ENCODE data around the gene KCTD19.

Gene KCTD19

GRCh38 chr16:67281536-67282446, 44.8 kb downstream of the KCTD19 start:
- Histone ChIP-seq H3K9me3 (ENCODE audit: low read length) (no peaks in the 10 kb centered on the region), H3K36me3 (ENCODE audit: insufficient read depth, low read length) (no peaks in the 10 kb centered on the region), H3K4me1 (ENCODE audit: insufficient read depth, low read length) (peaks cover 14% of the 10 kb centered on the region), H3K9ac (ENCODE audit: low read length) (no peak overlapping the region), H3K4me3 (ENCODE audit: low read depth in 1 of 2, low read length in 2 of 2) (no peak overlapping the region), H3K27me3 (ENCODE audit: control insufficient read depth in 1 of 2, insufficient read depth in 2 of 2, low read length in 2 of 2) (no peaks in the 10 kb centered on the region), H3K27ac (ENCODE audit: low read depth, low read length) (no peak overlapping the region)

GRCh38 chr16:67280090-67281015, 46.2 kb downstream of the KCTD19 start:
- Histone ChIP-seq H3K36me3 (ENCODE audit: insufficient read depth, low read length) (no peaks in the 10 kb centered on the region), H3K27ac (ENCODE audit: low read depth, low read length) (no peak overlapping the region), H3K9ac (ENCODE audit: low read length) (no peak overlapping the region), H3K4me3 (ENCODE audit: low read depth in 1 of 2, low read length in 2 of 2) (no peak overlapping the region), H3K9me3 (ENCODE audit: low read length) (no peaks in the 10 kb centered on the region), H3K27me3 (ENCODE audit: control insufficient read depth in 1 of 2, insufficient read depth in 2 of 2, low read length in 2 of 2) (no peaks in the 10 kb centered on the region), H3K4me1 (ENCODE audit: insufficient read depth, low read length) (peaks cover 14% of the 10 kb centered on the region)

- Histone ChIP-seq H3K27ac (ENCODE audit: low read depth, low read length) (no peak within 1 kb of the TSS), H3K36me3 (ENCODE audit: insufficient read depth, low read length) (no peaks in the 10 kb centered on the region), H3K4me1 (ENCODE audit: insufficient read depth, low read length) (peaks cover 14% of the 10 kb centered on the region), H3K27me3 (ENCODE audit: control insufficient read depth in 1 of 2, insufficient read depth in 2 of 2, low read length in 2 of 2) (no peaks in the 10 kb centered on the region), H3K9me3 (ENCODE audit: low read length) (no peaks in the 10 kb centered on the region), H3K4me3 (ENCODE audit: low read depth in 1 of 2, low read length in 2 of 2) (peak within 1 kb of the TSS; percentile 1 to 44), H3K9ac (ENCODE audit: low read length) (no peak within 1 kb of the TSS)
Measured at GRCh38 chr16:67279296-67280089, 47.0 kb downstream of the KCTD19 start, which contains the start of gene PLEKHG4. PLEKHG4 (plus strand) TSS chr16:67279532; CDS start chr16:67280045, 513 bp downstream.

GRCh38 chr16:67278773-67279295, 47.7 kb downstream of the KCTD19 start:
- Histone ChIP-seq H3K4me1 (ENCODE audit: insufficient read depth, low read length) (peaks cover 14% of the 10 kb centered on the region), H3K27ac (ENCODE audit: low read depth, low read length) (no peak overlapping the region), H3K4me3 (ENCODE audit: low read depth in 1 of 2, low read length in 2 of 2) (peak overlapping the region; percentile 1 to 44), H3K9ac (ENCODE audit: low read length) (no peak overlapping the region), H3K9me3 (ENCODE audit: low read length) (no peaks in the 10 kb centered on the region), H3K27me3 (ENCODE audit: control insufficient read depth in 1 of 2, insufficient read depth in 2 of 2, low read length in 2 of 2) (no peaks in the 10 kb centered on the region), H3K36me3 (ENCODE audit: insufficient read depth, low read length) (no peaks in the 10 kb centered on the region)

GRCh38 chr16:67277999-67278772, 48.4 kb downstream of the KCTD19 start:
- Histone ChIP-seq H3K4me3 (ENCODE audit: low read depth in 1 of 2, low read length in 2 of 2) (peak overlapping the region in 1 of 2 donors; percentile 44), H3K9me3 (ENCODE audit: low read length) (no peaks in the 10 kb centered on the region), H3K36me3 (ENCODE audit: insufficient read depth, low read length) (no peaks in the 10 kb centered on the region), H3K9ac (ENCODE audit: low read length) (no peak overlapping the region), H3K27me3 (ENCODE audit: control insufficient read depth in 1 of 2, insufficient read depth in 2 of 2, low read length in 2 of 2) (no peaks in the 10 kb centered on the region), H3K4me1 (ENCODE audit: insufficient read depth, low read length) (peaks cover 14% of the 10 kb centered on the region), H3K27ac (ENCODE audit: low read depth, low read length) (no peak overlapping the region)

- Histone ChIP-seq H3K9me3 (ENCODE audit: low read length) (no peaks in the 10 kb centered on the region), H3K36me3 (ENCODE audit: insufficient read depth, low read length) (no peaks in the 10 kb centered on the region), H3K4me1 (ENCODE audit: insufficient read depth, low read length) (peaks cover 14% of the 10 kb centered on the region), H3K27ac (ENCODE audit: low read depth, low read length) (no peak overlapping the region), H3K4me3 (ENCODE audit: low read depth in 1 of 2, low read length in 2 of 2) (no peak overlapping the region), H3K9ac (ENCODE audit: low read length) (no peak overlapping the region), H3K27me3 (ENCODE audit: control insufficient read depth in 1 of 2, insufficient read depth in 2 of 2, low read length in 2 of 2) (no peaks in the 10 kb centered on the region)
Measured at GRCh38 chr16:67277294-67277998, 49.1 kb downstream of the KCTD19 start.

- no peak overlapping the region for H3K4me3 ChIP-seq (ENCODE audit: low read depth in 1 of 2, low read length in 2 of 2)
- H3K9ac ChIP-seq (ENCODE audit: low read length) = no peak overlapping the region
- no peak overlapping the region for H3K27ac ChIP-seq (ENCODE audit: low read depth, low read length)
- H3K4me1 ChIP-seq (ENCODE audit: insufficient read depth, low read length) = peaks cover 14% of the 10 kb centered on the region
- H3K27me3 ChIP-seq (ENCODE audit: control insufficient read depth in 1 of 2, insufficient read depth in 2 of 2, low read length in 2 of 2) = no peaks in the 10 kb centered on the region
- no peaks in the 10 kb centered on the region for H3K9me3 ChIP-seq (ENCODE audit: low read length)
- no peaks in the 10 kb centered on the region for H3K36me3 ChIP-seq (ENCODE audit: insufficient read depth, low read length)
Measured at GRCh38 chr16:67275321-67275720, 51.2 kb downstream of the KCTD19 start.

- Histone ChIP-seq H3K4me3 (ENCODE audit: low read depth in 1 of 2, low read length in 2 of 2) (no peak overlapping the region), H3K9ac (ENCODE audit: low read length) (no peak overlapping the region), H3K36me3 (ENCODE audit: insufficient read depth, low read length) (no peaks in the 10 kb centered on the region), H3K9me3 (ENCODE audit: low read length) (no peaks in the 10 kb centered on the region), H3K27ac (ENCODE audit: low read depth, low read length) (no peak overlapping the region), H3K27me3 (ENCODE audit: control insufficient read depth in 1 of 2, insufficient read depth in 2 of 2, low read length in 2 of 2) (no peaks in the 10 kb centered on the region), H3K4me1 (ENCODE audit: insufficient read depth, low read length) (no peaks in the 10 kb centered on the region)
Measured at GRCh38 chr16:67271446-67271845, 55.1 kb downstream of the KCTD19 start.

- H3K9me3 ChIP-seq (ENCODE audit: low read length) = no peaks in the 10 kb centered on the region
- no peak overlapping the region for H3K4me3 ChIP-seq (ENCODE audit: low read depth in 1 of 2, low read length in 2 of 2)
- H3K27ac ChIP-seq (ENCODE audit: low read depth, low read length) = no peak overlapping the region
- H3K9ac ChIP-seq (ENCODE audit: low read length) = no peak overlapping the region
- no peaks in the 10 kb centered on the region for H3K27me3 ChIP-seq (ENCODE audit: control insufficient read depth in 1 of 2, insufficient read depth in 2 of 2, low read length in 2 of 2)
- H3K4me1 ChIP-seq (ENCODE audit: insufficient read depth, low read length) = no peaks in the 10 kb centered on the region
- H3K36me3 ChIP-seq (ENCODE audit: insufficient read depth, low read length) = no peaks in the 10 kb centered on the region
Measured at GRCh38 chr16:67270931-67271338, 55.6 kb downstream of the KCTD19 start.

GRCh38 chr16:67269766-67270165, 56.8 kb downstream of the KCTD19 start:
- Histone ChIP-seq H3K9ac (ENCODE audit: low read length) (no peak overlapping the region), H3K4me3 (ENCODE audit: low read depth in 1 of 2, low read length in 2 of 2) (no peak overlapping the region), H3K9me3 (ENCODE audit: low read length) (no peaks in the 10 kb centered on the region), H3K27ac (ENCODE audit: low read depth, low read length) (no peak overlapping the region), H3K27me3 (ENCODE audit: control insufficient read depth in 1 of 2, insufficient read depth in 2 of 2, low read length in 2 of 2) (no peaks in the 10 kb centered on the region), H3K4me1 (ENCODE audit: insufficient read depth, low read length) (no peaks in the 10 kb centered on the region), H3K36me3 (ENCODE audit: insufficient read depth, low read length) (no peaks in the 10 kb centered on the region)
